Stimulated activated CD4-positive, alpha-beta T cell treated with anti-CD3 and anti-CD28 coated beads, Interleukin-1b, Interleukin-23, amount 100 ng/mL, for 48 hours (primary cell): ENCODE measurements around the gene ZFAND2B.

Experiments
- DNase-seq: peaks from one replicate; pipeline ENCODE4 v3.0.0-alpha.2; 2020

Gene ZFAND2B

GRCh38 chr2:219207134-219207883, 727 bp downstream of the ZFAND2B start:
- DNase-seq = no peak

GRCh38 chr2:219207884-219208740, 1.5 kb downstream of the ZFAND2B start:
- DNase-seq = no peak

- DNase-seq = no peak
These were observed 2.9 kb downstream of the ZFAND2B start for GRCh38 chr2:219209236-219210195.

- no peak for DNase-seq
These were observed 3.8 kb downstream of the ZFAND2B start for GRCh38 chr2:219210196-219210885.

- DNase-seq = no peak
These were observed 4.3 kb downstream of the ZFAND2B start for GRCh38 chr2:219210886-219211362.

GRCh38 chr2:219213026-219213415, 6.4 kb downstream of the ZFAND2B start:
- DNase-seq = no peak

GRCh38 chr2:219213486-219214071, 7.0 kb downstream of the ZFAND2B start:
- no peak for DNase-seq

GRCh38 chr2:219214141-219214540, 7.6 kb downstream of the ZFAND2B start:
- no peak for DNase-seq

- DNase-seq = no peak
These were observed 8.2 kb downstream of the ZFAND2B start for GRCh38 chr2:219214786-219215185.

- no peak for DNase-seq
These were observed 9.4 kb downstream of the ZFAND2B start for GRCh38 chr2:219215871-219216534.

- no peak for DNase-seq
These were observed 9.9 kb downstream of the ZFAND2B start for GRCh38 chr2:219216535-219216915.

GRCh38 chr2:219218217-219218731, 11.7 kb downstream of the ZFAND2B start:
- DNase-seq = no peak

- DNase-seq = peak; percentile 91
These were observed 12.4 kb downstream of the ZFAND2B start, which contains the start of gene ABCB6 for GRCh38 chr2:219218732-219219701. TSS of gene ABCB6 (minus strand) at chr2:219218958. CDS start at chr2:219218673, 285 bp downstream.

- DNase-seq = no peak
These were observed 13.4 kb downstream of the ZFAND2B start for GRCh38 chr2:219219784-219220532.

- no peak for DNase-seq
These were observed 14.2 kb downstream of the ZFAND2B start for GRCh38 chr2:219220652-219221402.

- DNase-seq = no peak
These were observed 15.5 kb downstream of the ZFAND2B start for GRCh38 chr2:219221957-219222518.

GRCh38 chr2:219223831-219224610, 17.4 kb downstream of the ZFAND2B start:
- DNase-seq = no peak
